Peyer's patch (tissue), 4 donors: ENCODE data around the gene PPP2R5B. TPM values are rescaled to one million over a fixed set of nuclear protein-coding genes. Genes with fewer than 3 reads are reported as not detected.

Experiments
- DNase-seq, 3 donors: peaks; one replicate each; pipeline ENCODE4 v3.0.0-alpha.2; 2017 to 2019
- H3K27ac ChIP-seq, 4 donors: fragments of 200-600 bp; sonication (generic); one replicate each; pipeline ENCODE4 v1.5.1; 2016 to 2019
- H3K27me3 ChIP-seq, 2 donors: fragments of 200-600 bp; sonication (generic); one replicate each; pipeline ENCODE4 v1.5.1; 2019
- H3K36me3 ChIP-seq, 3 donors: fragments of 200-600 bp; sonication (generic); one replicate each; pipeline ENCODE4 v1.5.1; 2016 to 2019
- H3K4me1 ChIP-seq, 4 donors: fragments of 200-600 bp; sonication (generic); one replicate each; pipeline ENCODE4 v1.5.1; 2016 to 2019
- H3K4me3 ChIP-seq, 4 donors: fragments of 200-600 bp; sonication (generic); 1 replicate in 3 of 4; 2 replicates in 1 of 4; pipeline ENCODE4 v1.5.1; 2016 to 2019; ENCODE audit warnings: mild to moderate bottlenecking in 1 of 4
- H3K9me3 ChIP-seq, 4 donors: fragments of 200-600 bp; sonication (generic); one replicate each; pipeline ENCODE4 v1.5.1; 2016 to 2019; ENCODE audit warnings: mild to moderate bottlenecking in 1 of 4
- CTCF ChIP-seq, 6 experiments: fragments of 450-650 bp in 4 of 6; fragments of 200-600 bp in 2 of 6; sonication (generic) in 1 of 6; IDR thresholded peaks; one replicate each; pipeline ENCODE4 v1.5.1; 2017 to 2019; ENCODE audit warnings: antibody characterized with exemption in 6 of 6, mild to moderate bottlenecking in 3 of 6, moderate library complexity in 1 of 6
- POLR2A ChIP-seq, 2 donors: fragments of 450-650 bp; IDR thresholded peaks; one replicate each; pipeline ENCODE4 v1.5.1; 2017; ENCODE audit warnings: antibody characterized with exemption in 2 of 2, mild to moderate bottlenecking in 2 of 2, moderate library complexity in 2 of 2
- total RNA-seq, 4 donors: library from RNA; depleted of rRNA; stranded (reverse); fragments of >200 nt; gene quantifications; one replicate each; pipeline ENCODE4 v1.1.0, GENCODE V29; 2016

Gene PPP2R5B
- total RNA-seq, 4 donors from 2014 or later, result 20.0 to 46.2 (median 22.5) TPM

- Histone ChIP-seq H3K4me3 (peak overlapping the region in 2 of 4 donors; percentile 82 to 88), H3K4me1 (peaks cover 0 to 23% (median 14%) of the 10 kb centered on the region in 4 donors), H3K9me3 (no peaks in the 10 kb centered on the region), H3K27ac (peak overlapping the region in 2 of 4 donors; percentile 80 to 87), H3K27me3 (no peaks in the 10 kb centered on the region), H3K36me3 (peaks cover 0 to 40% (median 0%) of the 10 kb centered on the region in 3 donors)
- TF ChIP-seq POLR2A (IDR thresholded peaks at IDR 0.05) (no peak), CTCF (IDR thresholded peaks at IDR 0.05) (no peak)
- no peak for DNase-seq
These were observed 9.1 kb upstream of the PPP2R5B start for GRCh38 chr11:64915376-64915887.

- DNase-seq, result peak in 2 of 3 donors; percentile 66 to 82
- H3K4me3 ChIP-seq, result peak overlapping the region; percentile 82 to 91 (median 85)
- H3K4me1 ChIP-seq, result peaks cover 0 to 23% (median 14%) of the 10 kb centered on the region in 4 donors
- TF ChIP-seq POLR2A (IDR thresholded peaks at IDR 0.05) (no peak), CTCF (IDR thresholded peaks at IDR 0.05) (no peak)
- no peaks in the 10 kb centered on the region for H3K27me3 ChIP-seq
- peak overlapping the region; percentile 80 to 87 (median 84) for H3K27ac ChIP-seq
- H3K36me3 ChIP-seq, result peaks cover 0 to 32% (median 0%) of the 10 kb centered on the region in 3 donors
- no peaks in the 10 kb centered on the region for H3K9me3 ChIP-seq
These were observed 8.3 kb upstream of the PPP2R5B start for GRCh38 chr11:64916040-64916774.

DNA sequence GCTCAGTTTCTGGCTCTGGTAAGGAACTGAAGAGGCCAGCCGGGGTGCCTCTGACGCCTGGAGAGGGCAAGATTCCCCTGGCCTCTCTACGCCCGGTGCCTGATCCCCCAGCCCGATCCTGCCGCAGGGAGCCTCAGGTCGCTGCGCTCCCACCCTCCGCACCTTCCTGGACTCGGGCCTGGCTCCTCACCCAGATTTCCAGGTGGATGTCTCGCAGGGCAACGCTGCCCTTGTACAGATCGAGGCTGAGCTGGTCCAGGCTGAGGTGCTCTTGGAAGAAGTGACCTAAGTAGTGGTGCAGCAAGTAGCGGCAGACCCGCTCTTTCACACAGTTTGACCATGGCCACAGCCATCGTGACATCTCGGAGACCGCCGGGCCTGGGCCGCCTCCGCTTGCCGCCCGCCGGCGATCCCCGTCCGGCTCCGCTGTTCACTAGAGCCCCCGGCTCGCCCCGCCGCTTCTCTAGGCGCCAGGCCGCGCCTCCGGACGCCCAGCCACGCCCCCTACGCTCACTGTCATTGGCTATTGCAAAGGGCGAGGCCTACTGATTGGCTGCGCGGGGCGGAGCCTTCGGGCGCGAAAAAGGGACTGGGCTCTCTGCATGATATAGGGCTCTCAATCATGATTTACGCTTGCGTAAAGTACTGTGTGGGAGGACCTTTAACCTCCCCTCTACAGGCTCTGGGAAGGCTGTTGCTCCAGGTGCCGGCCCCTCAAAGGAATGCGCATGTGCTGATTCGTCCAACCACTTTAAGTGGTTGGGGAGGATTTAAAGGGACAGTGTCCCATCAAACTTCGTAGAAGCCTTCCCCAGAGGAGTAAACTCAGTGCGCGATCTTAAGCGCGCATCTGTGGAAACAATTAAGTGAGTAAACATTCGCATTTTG lies 7.5 kb upstream of the PPP2R5B start, which contains the start of gene ATG2A:
Gene ATG2A (minus strand): TSS at position 435 of the 888 bp plus-strand sequence. CDS start 74 bp downstream, at position 361.
- H3K4me3 ChIP-seq, result peak within 1 kb of the TSS; percentile 82 to 91 (median 85)
- H3K4me1 ChIP-seq, result peaks cover 0 to 23% (median 14%) of the 10 kb centered on the region in 4 donors
- H3K27ac ChIP-seq, result peak within 1 kb of the TSS; percentile 80 to 87 (median 84)
- H3K9me3 ChIP-seq, result no peaks in the 10 kb centered on the region
- H3K36me3 ChIP-seq, result peaks cover 0 to 24% (median 0%) of the 10 kb centered on the region in 3 donors
- no peaks in the 10 kb centered on the region for H3K27me3 ChIP-seq
- peak; percentile 99 to 100 (median 100) for DNase-seq
- peak; percentile 89 to 95 for TF ChIP-seq POLR2A (IDR thresholded peaks at IDR 0.05)
- peak in 1 of 6 experiments; percentile 3 for TF ChIP-seq CTCF (IDR thresholded peaks at IDR 0.05)

GRCh38 chr11:64917663-64917995 lies 6.9 kb upstream of the PPP2R5B start:
- H3K36me3 ChIP-seq, result peaks cover 0 to 18% (median 0%) of the 10 kb centered on the region in 3 donors
- DNase-seq, result no peak
- no peak for TF ChIP-seq CTCF (IDR thresholded peaks at IDR 0.05)
- TF ChIP-seq POLR2A (IDR thresholded peaks at IDR 0.05), result no peak
- peaks cover 0 to 23% (median 14%) of the 10 kb centered on the region in 4 donors for H3K4me1 ChIP-seq
- H3K4me3 ChIP-seq, result peak overlapping the region; percentile 12 to 91 (median 74)
- peak overlapping the region; percentile 59 to 85 (median 73) for H3K27ac ChIP-seq
- no peaks in the 10 kb centered on the region for H3K9me3 ChIP-seq
- no peaks in the 10 kb centered on the region for H3K27me3 ChIP-seq

DNA sequence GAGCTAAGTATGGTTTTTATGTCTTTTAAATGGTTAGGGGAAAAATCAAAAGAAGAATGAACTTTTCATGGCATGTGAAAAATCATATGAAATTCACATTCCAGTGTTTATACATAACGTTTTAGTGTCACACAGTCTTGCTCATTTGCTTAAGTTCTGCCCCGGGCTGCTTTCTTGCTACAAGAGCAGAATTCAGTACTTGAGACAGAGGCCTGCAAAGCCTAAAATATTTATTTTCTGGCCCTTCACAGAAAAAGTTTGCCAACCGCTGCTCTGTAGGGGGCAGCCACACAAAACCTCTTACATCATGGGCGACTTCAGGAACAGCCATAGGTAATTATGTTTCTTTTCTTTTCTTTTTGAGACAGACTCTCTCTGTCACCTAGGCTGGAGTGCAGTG lies 6.5 kb upstream of the PPP2R5B start:
- H3K27ac ChIP-seq, result peak overlapping the region; percentile 59 to 85 (median 73)
- no peaks in the 10 kb centered on the region for H3K9me3 ChIP-seq
- no peaks in the 10 kb centered on the region for H3K27me3 ChIP-seq
- H3K36me3 ChIP-seq, result peaks cover 0 to 14% (median 0%) of the 10 kb centered on the region in 3 donors
- TF ChIP-seq CTCF (IDR thresholded peaks at IDR 0.05) (peak in 1 of 6 experiments; percentile 12), POLR2A (IDR thresholded peaks at IDR 0.05) (no peak)
- peak overlapping the region in 3 of 4 donors; percentile 59 to 91 (median 88) for H3K4me3 ChIP-seq
- peak in 1 of 3 donors; percentile 23 for DNase-seq
- H3K4me1 ChIP-seq, result peaks cover 0 to 23% (median 14%) of the 10 kb centered on the region in 4 donors
